Activated T-cell treated with anti-CD3 and anti-CD28 coated beads for 4 hours (primary cell): ENCODE data around the gene DYNLT2.

Experiments
- DNase-seq: peaks from one replicate; pipeline ENCODE4 v3.0.0-alpha.2; 2020

Gene DYNLT2

GRCh38 chr6:169751242-169752073, at the start of gene DYNLT2, which contains the start of gene ERMARD:
Gene DYNLT2 (minus strand): TSS chr6:169751572. CDS start chr6:169751458, 114 bp downstream.
Gene ERMARD (plus strand): TSS chr6:169751622. CDS start chr6:169751658, 36 bp downstream.
- DNase-seq: peak; percentile 89

GRCh38 chr6:169800668-169801395, 49.5 kb upstream of the DYNLT2 start:
- DNase-seq: no peak

- no peak for DNase-seq
Measured at GRCh38 chr6:169800116-169800667, 48.8 kb upstream of the DYNLT2 start.

GRCh38 chr6:169799474-169799926, 48.1 kb upstream of the DYNLT2 start:
- DNase-seq: no peak

GRCh38 chr6:169798764-169799473, 47.5 kb upstream of the DYNLT2 start:
- no peak for DNase-seq

GRCh38 chr6:169795196-169795595, 43.8 kb upstream of the DYNLT2 start:
- DNase-seq: no peak

GRCh38 chr6:169794317-169795055, 43.1 kb upstream of the DYNLT2 start:
- DNase-seq: no peak

- no peak for DNase-seq
Measured at GRCh38 chr6:169793408-169793807, 42.0 kb upstream of the DYNLT2 start.

- DNase-seq: no peak
Measured at GRCh38 chr6:169792306-169793015, 41.1 kb upstream of the DYNLT2 start.

GRCh38 chr6:169791721-169792131, 40.4 kb upstream of the DYNLT2 start:
- no peak for DNase-seq

- DNase-seq: peak; percentile 65
Measured at GRCh38 chr6:169789944-169790927, 38.9 kb upstream of the DYNLT2 start.

- no peak for DNase-seq
Measured at GRCh38 chr6:169789146-169789943, 38.0 kb upstream of the DYNLT2 start.

GRCh38 chr6:169788809-169789145, 37.4 kb upstream of the DYNLT2 start:
- no peak for DNase-seq

GRCh38 chr6:169787797-169788196, 36.4 kb upstream of the DYNLT2 start:
- DNase-seq: no peak

- DNase-seq: no peak
Measured at GRCh38 chr6:169786349-169786748, 35.0 kb upstream of the DYNLT2 start.

- DNase-seq: no peak
Measured at GRCh38 chr6:169785566-169785965, 34.2 kb upstream of the DYNLT2 start.

- DNase-seq: no peak
Measured at GRCh38 chr6:169784821-169785340, 33.5 kb upstream of the DYNLT2 start.

GRCh38 chr6:169783971-169784820, 32.8 kb upstream of the DYNLT2 start:
- DNase-seq: no peak
